GF-D8 (cell line): ENCODE measurements around the gene POR.
A peak's percentile ranks its signal among the peaks of the same experiment; 100 is the strongest.

Experiments
- DNase-seq: peaks from one replicate; lab custom pipeline; 2025; lab: John Stamatoyannopoulos, UW

Gene POR

DNA sequence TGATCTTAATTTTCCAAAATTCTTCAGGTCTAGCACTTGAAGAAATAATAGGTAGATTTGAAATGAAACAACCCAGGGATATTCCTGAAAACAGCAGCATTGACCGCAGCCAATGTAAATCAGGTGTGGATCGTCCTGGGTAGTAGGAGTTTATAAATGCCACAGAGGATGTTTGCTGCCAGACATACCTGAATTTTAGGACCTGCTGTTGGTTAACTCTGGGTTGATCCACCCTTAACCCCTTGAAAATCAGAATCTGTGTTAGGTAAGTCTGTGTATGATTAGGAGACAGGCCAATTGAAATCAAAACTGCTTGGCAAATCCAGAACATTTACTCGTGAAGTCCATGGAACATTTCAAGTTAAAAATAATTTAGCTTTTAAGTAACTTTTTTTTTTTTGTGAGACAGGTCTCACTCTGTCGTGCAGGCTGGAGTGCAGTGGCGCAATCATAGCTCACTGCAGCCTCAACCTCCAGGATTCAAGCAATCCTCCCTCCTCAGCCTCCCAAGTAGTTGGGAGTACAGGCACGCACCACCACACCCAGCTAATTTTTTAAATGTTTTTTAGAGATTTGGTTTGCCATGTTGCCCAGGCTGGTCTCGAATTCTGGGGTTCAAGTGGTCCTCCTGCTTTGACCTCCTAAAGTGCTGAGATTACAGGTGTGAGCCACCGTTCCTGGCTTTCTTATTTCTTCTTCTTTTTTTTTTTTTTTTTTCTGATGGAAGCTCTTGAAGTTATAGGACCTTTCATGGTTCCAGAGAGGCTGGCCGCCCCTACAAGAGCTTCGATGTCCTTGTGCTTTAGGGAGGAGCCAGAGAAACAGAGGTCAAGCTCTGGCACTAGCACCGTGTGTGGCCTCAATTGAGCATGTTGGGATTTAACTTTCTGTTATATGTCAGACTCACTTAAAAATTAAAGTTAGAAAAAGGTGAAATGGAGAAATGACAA lies 2.0 kb downstream of the POR start:
- no peak for DNase-seq

DNA sequence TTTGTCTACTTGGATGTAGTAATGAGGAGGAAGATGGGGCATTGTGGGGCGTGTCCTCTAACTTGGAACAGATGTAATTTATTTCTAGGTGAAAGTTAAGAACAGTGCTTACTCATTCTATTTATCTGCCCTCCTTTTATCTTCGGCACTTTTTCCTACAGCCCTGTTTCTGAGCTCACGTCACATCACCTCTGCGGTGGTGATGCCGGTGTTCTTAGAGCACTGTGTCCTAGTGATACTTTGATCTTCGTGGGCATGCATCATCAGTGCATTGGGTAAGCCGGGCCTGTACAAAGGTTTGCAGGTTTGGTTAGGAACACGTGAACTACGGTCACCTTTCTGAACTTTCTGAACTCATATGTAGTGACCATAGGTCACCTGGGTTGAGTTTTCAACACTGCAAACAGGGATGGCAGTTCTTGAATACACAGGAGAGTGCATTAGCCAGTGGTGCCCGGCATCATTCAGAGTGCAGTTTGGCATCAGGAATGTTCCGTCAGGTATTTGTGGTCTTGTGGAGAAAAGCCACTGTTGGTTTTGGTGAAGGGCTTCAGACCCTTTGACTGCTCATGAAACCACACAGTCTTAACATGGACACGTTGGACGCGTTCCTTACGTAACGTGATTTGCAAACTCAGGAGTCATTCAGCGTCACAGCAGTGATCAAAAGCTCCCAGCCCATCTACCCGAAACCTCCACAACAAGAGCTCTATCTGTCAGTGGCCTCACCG lies 5.6 kb downstream of the POR start:
- DNase-seq = no peak

DNA sequence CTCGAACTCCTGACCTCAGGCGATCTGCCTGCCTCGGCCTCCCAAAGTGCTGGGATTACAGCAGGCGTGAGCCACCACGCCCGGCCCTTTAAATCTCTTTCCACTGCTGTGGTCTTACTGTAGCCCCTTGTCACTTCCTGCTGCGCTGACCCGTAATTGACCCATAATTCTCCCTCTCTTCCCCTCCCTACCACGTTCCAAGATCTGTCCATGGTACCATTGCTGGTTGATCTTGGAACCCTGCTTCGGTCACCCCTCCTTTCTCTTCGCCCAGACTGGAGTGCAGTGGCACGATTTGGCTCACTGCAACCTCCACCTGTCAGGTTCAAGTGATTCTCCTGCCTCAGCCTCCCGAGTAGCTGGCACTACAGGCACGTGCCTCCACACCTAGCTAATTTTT lies 6.5 kb downstream of the POR start:
- DNase-seq = no peak

DNA sequence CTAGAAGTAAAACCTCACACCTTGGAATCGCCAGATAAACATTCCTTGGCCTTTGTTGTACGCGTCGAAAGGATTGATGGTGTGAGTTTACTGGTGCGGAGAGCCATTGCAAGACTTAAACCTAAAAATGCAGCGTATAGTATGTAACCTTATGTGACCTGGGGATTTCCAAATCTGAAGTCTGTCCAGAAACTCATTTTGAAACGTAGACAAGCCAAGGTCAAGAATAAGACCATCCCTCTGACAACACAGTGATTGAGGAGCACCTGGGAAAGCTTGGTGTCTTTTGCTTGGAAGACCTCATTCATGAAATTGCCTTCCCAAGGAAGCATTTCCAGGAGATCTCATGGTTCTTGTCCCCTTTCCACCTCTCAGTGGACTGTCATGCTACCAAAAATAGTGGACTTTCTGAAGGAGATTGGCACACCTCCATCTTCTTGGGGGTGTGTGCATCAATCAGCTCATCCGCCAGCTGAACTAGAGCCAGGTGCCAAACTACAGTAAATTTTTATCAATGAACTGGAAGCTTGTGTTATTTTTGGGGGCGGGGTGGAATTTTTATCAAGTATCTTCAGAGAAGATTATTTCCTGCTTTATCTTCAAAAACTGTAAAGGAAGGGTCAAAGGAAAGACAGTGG lies 8.1 kb downstream of the POR start:
- no peak for DNase-seq

DNA sequence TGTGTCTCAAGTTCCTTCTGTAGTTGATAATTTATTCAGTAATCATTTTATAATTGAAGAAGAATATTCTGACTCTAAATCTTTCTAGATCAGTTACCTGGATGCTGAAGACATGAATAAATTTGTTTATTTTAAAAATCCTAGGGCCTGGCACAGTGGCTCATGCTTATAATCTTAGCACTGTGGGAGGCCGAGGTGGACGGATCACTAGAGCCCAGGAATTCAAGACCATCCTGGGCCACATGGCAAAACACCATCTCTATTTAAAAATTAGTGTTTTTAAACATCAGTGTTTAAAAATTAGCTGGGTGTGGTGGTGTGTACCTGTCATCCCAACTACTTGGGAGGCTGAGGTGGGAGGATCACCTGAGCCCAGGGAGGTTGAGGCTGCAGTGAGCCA lies 9.3 kb downstream of the POR start:
- no peak for DNase-seq

DNA sequence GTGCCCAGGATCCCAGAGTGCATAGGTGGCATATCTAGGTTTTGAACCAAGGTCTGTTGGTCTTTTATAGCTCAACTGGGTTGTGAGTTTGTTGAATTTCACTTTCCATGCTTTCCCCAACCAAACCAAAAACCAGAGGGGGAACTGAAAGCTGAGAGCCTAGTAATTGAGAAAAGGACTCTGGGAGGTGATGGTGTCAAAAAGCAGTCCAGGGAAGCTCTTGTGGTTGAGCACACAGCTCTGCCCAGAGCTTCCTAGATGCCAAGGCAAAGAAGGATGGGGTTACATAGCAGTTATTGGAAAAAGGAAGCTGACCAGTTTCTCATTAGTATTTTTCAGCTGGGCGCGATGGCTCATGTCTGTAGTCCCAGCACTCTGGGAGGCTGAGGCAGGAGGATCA lies 9.9 kb downstream of the POR start:
- DNase-seq = no peak

DNA sequence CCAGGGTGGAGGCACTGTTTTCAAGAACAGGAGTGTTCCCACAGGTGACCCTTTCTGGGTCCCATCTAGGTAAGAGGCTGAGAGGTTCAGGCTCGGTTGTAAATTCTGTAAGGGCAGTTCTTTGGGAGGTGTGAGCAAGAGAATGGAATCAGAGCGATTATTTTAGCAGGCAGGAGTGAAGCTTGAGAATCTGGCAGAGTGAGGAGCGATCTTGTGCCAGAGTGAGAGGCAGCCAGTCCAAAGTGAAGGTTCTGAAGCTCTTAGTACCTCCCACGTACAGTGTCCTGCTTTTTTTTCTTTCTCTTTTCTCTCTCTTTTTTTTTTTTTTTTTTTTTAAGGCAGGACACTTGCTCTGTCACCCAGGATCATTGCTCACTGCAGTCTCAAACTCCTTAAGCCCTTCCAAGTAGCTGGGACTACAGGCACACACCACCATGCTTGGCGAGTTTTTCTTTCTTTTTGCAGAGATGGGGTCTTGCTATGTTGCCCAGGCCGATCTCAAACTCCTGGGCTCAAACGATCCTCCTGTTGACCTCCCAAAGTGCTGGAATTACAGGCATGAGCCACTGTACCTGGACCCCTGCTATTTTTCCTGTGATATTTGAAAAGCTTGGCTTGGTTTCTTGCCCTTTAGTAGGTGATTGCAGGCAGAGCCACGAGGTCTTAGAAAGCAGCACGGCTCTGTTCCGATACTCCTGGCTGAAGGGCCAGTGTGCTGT lies 10.9 kb downstream of the POR start:
- DNase-seq = no peak

DNA sequence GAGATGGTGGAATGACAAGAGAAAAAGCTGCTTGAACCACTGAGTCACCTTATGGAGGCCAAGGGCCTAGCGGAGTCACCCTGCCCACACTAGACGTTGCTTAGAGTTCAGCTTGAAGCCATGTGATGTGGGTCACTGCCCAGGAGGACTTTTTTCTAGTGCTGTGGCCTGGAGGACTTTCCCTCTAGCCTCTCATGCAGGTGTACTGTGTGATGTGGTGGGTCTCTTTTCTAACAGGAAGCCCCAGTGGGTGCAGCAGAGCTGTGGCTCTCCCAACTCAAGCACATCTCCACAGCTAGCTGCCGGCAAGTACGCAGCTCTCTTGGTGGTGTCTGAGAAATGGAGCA lies 13.6 kb downstream of the POR start:
- no peak for DNase-seq

DNA sequence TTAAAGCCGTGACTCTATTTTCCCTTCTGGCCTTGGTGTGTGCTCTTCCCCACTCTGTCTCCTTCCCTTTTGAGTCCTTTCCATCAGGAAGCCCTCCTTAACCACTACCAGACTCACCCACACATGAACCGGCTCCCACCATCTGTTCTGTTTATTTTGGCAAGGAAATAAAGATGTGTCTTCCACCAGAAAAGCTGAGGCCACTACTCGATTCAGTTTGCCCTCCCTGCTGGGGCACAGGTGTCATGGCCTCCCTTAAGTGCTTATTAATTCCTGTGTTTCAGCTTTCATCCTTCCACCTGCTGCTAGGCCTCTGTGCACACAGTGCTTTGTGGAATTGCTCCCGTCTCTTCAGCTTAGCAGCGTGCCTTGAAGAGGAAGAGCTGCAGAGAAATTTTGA lies 16.7 kb downstream of the POR start:
- DNase-seq = no peak

DNA sequence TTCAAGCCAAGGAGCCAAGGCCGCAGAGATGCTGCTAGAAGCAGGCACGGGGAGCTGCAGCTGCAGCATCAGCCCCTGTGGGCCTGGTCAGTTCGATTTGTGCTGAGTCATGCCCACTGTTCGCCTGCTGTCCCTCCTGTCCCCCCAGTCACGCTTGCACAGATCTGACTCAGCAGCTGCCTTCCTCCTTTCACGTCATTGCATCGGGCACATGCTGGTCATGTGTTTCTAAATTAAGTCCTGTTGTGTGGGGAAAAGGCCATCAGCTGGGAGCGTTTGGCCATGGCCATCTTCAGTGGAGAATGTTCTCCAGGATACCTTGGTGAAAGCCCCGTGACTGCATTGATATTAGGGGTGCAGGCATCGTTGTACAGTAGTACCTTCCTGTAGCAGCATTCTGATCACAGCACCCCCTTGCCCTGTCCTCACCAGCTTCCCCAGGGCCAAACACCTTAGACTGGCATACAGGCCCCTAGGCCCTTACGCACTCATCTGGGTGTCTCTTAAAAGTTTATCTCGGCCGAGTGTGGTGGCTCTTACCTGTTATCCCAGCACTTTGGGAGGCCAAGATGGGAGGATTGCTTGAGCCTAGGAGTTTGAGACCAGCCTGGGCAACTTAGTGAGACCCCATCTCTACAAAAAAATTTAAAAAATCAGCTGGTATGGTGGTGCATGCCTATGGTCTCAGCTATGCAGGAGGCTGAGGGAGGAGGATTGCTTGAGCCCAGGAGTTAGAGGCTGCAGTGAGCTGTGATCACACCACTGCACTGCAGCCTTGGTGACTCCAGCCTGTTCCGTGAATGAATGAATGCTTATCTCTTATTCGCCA lies 23.2 kb downstream of the POR start:
- no peak for DNase-seq

DNA sequence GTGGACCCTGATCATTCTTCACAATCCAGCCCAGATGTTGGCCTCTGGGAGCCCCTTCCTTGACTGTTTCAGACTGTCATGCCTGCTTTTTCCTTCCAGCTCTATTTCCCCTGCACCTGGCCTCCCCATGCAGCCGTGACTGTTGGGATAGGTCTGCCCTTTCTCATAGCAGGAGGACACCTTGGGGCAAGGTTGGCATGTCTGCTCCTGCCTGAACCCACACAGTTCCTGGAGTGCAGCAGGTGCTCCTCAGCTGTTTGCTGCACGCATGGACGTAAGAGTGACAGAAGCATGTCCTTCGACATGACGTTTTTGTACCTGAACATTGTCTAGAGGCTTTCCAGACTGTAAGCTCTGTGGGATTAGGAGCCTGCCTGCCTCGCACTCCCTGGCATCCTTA lies 24.0 kb downstream of the POR start:
- no peak for DNase-seq

DNA sequence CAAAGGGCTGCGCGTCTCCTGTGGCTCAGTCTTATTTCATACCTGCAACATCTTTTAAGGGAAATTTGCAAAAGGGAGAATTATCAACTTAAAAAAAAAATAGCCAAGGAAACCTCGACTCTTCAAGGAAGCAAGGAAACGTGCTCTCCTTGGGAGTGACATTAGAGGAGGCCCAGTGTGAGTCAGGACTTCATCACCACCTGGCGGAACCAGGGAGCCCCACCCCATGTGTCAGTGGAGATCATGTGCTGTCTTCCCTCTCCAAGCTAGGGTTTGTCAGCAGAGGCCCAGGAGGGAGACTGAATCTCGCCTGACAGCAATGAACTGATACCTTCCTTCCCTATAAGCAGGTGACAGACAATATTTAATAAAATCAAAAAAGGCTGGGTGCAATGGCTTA lies 28.9 kb downstream of the POR start:
- no peak for DNase-seq

DNA sequence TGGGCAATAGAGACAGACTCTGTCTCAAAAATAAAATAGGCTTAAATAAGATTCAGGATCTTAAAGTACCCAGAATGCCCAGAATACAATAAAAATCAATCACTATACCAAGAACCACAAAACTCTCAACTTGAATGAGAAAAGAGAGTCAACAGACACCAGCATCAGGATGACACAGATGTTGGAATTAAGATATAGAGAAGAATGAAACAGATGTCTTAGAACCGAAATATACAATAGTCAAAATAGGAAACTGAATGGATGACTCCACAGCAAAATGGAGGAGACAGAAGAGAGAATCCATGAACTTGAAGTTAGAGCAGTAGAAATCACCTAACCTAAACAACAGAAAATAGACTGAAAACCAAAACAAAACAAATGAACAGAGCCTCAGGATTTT lies 29.6 kb downstream of the POR start:
- DNase-seq = no peak

DNA sequence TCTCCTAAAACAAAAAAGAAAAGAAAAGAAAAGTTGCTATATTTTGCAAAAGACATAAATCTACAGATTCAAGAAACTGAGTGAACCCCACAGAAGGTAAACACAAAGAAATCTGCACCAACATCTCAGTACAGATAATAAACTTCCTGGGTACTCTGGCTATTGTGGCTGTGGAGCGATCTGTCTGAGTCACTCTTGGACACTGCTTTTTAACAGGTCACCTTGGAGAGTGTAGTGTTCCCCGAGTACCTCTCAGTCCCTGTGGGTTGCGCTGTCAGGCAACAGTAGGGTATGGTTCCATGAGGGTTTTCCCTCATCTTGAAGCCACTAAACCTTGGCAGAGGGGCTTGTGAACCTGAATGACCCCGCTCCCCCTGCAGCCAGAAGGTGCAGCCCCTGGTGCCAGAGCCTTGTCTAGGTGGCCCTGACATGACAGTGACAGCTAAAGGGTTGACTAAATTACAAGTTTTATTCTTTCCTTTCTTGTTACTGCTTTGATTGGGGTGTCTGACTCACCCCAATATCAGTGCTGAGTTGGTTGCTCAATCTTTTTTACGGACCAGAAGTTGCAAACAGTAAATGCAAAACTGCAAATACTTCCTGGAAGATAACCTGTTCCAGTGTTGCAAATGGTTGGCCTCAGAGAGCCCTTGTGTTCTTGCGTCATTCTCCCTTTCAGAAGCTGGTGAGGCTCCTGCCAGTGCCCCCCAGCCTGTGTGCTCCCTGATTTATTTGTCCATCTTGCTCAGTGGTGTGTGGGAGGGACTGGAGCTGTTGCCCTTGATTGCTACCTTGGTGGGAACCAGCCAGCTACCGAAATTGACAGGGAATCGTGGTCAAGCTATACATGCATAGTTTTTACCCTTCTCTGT lies 30.6 kb downstream of the POR start:
- peak; percentile 74 for DNase-seq

DNA sequence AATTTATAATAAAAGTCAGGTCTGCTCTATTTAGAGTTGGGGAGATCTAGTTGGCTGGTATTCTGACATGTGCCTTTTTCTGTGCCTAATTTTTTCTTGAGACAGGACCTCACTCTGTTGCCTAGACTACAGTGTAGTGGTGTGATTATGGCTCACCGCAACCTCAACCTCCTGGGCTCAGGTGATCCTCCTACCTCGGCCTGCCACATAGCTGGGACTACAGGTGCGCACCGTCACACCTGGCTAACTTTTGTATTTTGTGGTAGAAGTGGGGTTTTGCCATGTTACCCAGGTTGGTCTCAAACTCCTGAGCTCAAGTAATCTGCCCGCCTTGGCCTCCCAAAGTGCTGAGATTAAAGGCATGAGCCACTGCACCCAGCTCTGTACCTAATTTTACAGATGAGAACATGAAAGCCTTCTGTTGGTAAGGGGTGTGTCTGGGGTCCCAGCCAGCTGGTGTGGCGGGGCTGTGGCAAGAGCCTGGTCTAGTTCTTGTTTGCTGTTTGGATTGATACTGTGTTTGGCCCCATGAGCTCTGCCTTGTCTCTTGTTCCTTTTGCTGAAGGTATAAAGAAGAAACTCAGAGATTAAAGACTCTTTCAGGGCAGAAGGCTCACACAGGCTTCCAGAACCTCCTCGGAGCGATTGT lies 31.4 kb downstream of the POR start:
- DNase-seq = no peak

DNA sequence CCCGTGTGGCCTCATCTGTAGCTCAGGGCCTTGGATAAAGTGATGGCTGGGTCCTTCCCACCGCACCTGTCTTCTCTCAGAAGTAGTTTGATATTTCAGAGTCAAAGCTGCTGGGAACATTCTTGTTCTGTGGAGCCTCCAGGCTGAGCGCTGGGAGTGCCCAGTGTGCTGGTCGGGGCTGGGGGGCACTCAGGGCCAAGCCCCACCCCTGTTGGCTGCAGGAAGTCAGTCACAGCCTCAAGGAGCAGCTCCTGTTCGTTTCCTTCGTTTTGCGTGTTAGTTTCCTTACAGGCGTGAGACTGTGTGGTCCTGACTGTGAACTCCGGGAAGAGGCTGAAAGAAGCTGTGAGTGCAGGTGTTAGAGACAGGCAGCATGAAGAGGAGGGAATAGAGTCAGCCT lies 33.2 kb downstream of the POR start:
- no peak for DNase-seq

DNA sequence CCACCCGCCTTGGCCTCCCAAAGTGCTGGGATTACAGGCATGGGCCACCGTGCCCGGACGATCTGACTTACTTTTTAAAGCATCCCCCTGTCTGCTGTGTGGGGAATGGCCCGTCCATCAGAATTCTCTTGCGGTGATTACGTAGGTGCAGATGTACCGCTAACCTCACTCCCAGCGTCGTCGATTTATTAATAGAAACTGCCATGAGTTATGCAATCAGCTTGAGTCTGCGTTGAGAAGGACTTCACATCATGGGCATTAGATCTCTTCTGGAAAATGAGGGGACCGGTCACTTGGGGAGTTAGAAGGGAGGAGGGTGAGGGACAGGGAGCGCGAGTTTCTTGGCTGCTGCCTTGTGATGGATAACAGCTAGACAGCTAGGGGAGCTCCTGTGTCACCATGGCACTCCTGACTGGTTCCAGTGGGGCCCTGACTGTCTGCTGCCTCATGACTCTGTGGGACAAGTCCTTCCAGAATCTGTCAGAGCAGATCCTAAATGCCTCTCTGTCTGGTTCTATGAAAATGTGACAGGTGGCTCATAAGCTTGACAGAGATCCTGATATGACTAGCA lies 35.2 kb downstream of the POR start:
- DNase-seq = no peak

DNA sequence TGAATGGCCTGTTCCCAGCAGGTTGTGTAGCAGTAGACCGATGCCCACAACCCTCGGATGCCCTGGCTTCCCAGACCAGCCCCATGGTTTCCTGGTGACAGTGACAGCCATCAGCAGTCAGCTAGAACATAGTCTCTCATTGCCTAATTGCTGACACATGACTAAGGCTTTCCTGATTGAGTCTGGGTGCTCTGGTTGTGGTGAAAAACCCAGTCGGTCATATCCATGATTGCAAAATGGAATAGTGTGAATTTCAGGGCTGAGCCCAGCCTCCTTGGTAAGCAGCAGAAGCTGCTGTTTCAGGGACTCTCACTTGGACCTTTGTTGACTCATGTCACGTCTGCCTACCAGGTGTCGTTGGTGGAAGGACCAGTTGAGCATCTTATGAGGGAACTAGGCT lies 36.6 kb downstream of the POR start:
- DNase-seq = peak; percentile 96

DNA sequence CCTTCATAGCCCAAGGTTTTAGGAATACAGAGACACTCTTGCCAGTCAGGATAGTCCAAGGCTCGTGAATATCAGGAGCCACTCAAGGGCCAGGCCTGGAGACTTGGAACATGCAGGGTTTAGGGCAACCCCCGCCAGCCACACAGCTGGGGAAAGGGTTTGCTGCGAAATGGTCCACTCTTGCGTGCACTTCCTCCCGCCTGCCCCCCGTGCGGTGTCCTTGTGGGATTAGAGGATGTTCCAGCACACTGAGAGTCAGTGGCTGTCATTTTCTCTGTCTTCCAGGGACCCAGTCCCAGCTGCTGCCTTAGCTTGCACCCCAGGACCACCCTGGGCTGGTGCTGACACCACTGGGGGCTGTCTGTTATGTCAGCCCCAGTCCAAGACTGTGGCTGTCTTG lies 38.5 kb downstream of the POR start:
- no peak for DNase-seq

DNA sequence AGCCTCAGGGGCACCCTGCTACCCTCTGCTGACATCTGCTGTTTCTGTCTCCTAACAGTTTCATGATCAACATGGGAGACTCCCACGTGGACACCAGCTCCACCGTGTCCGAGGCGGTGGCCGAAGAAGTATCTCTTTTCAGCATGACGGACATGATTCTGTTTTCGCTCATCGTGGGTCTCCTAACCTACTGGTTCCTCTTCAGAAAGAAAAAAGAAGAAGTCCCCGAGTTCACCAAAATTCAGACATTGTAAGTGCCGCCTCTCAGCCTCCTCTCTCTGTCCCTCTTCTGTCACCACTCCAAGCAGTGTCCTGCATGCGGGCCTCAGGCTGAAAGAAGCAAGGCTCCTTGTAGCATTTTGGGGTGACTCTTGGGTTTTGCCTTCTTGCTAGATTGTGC lies 39.0 kb downstream of the POR start:
- no peak for DNase-seq
